AG09309 (cell line): Measurements from ENCODE around the gene MEIOSIN.
A peak's percentile ranks its signal among the peaks of the same experiment; 100 is the strongest.

Experiments used
- DNase-seq: peaks from one replicate; pipeline ENCODE4 v3.0.0-alpha.2; 2010; ENCODE audit warnings: low read depth
- H3K4me3 ChIP-seq: 2 replicates; pipeline ENCODE4 v1.5.1; 2011; ENCODE audit warnings: mild to moderate bottlenecking, low read depth, low read length, moderate library complexity; ENCODE audit not compliant: control insufficient read depth
- TF ChIP-seq, protein P1 (sequence below): IDR thresholded peaks from 2 replicates; pipeline ENCODE4 v1.5.1; 2011; ENCODE audit warnings: mild to moderate bottlenecking, low read depth, low read length, inconsistent platforms; ENCODE audit not compliant: insufficient read depth, control insufficient read depth; ENCODE audit errors: missing control alignments

MEIOSIN gene

DNA sequence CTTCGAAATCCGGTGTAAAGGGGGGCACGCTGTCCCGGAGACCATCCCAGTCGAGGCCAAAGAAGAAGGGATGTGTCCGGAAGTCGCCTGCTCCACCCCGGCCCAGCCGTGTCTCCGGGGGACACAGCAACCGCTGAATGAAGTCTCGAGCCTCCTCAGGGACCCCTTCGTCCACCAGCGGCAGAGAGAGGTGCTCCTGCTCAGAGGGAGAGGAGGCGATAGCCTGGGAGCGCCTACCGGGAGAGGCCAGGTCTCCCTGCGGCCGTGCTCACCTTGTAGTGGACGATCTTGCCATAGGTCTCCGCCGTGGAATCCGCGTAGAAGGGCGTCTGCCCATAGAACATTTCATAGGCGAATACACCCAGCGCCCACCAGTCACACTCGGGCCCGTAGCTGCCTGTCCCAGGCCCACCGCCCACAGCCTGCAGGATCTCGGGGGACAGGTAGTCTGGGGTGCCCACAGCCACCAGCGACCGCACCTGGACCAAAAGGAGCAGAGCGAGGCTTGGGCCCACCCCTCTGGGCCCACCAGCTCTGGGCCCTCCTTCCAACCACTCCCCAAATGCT lies 44.2 kb downstream of the MEIOSIN start:
- TF ChIP-seq, protein P1, sequence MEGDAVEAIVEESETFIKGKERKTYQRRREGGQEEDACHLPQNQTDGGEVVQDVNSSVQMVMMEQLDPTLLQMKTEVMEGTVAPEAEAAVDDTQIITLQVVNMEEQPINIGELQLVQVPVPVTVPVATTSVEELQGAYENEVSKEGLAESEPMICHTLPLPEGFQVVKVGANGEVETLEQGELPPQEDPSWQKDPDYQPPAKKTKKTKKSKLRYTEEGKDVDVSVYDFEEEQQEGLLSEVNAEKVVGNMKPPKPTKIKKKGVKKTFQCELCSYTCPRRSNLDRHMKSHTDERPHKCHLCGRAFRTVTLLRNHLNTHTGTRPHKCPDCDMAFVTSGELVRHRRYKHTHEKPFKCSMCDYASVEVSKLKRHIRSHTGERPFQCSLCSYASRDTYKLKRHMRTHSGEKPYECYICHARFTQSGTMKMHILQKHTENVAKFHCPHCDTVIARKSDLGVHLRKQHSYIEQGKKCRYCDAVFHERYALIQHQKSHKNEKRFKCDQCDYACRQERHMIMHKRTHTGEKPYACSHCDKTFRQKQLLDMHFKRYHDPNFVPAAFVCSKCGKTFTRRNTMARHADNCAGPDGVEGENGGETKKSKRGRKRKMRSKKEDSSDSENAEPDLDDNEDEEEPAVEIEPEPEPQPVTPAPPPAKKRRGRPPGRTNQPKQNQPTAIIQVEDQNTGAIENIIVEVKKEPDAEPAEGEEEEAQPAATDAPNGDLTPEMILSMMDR: no peak
- no peak overlapping the region for H3K4me3 ChIP-seq
- DNase-seq: no peak

DNA sequence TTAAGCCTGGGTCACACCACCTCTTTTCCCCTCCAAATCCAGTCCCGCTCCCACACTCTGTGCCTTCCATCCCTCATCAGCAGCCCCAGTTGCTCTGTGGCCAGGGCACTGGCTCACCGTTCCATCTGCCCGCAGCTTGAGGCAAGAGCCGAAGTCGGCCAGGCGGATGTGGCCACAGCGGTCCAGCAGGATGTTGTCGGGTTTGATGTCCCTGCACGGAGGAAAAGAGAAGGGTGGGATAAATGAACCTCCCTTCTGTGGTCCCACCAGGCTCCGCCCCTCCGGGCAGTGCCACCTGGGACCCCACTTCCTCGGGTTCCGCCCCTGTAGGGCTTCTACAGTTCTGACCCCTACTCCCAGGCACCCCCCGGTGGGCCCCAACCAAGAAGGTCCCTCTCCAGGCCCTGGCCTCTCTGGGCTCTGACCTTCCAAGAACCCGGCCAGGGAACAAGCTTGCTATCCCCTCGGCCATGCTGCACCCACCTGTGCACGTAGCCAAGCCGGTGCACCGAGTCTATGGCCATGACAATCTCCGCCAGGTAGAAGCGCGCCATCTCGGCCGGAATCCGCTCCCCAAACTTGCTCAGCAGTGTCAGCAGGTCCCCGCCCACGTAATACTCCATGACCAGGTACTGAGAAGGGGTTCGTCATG lies 44.9 kb downstream of the MEIOSIN start:
- no peak for DNase-seq
- no peak overlapping the region for H3K4me3 ChIP-seq
- TF ChIP-seq, protein P1: no peak

DNA sequence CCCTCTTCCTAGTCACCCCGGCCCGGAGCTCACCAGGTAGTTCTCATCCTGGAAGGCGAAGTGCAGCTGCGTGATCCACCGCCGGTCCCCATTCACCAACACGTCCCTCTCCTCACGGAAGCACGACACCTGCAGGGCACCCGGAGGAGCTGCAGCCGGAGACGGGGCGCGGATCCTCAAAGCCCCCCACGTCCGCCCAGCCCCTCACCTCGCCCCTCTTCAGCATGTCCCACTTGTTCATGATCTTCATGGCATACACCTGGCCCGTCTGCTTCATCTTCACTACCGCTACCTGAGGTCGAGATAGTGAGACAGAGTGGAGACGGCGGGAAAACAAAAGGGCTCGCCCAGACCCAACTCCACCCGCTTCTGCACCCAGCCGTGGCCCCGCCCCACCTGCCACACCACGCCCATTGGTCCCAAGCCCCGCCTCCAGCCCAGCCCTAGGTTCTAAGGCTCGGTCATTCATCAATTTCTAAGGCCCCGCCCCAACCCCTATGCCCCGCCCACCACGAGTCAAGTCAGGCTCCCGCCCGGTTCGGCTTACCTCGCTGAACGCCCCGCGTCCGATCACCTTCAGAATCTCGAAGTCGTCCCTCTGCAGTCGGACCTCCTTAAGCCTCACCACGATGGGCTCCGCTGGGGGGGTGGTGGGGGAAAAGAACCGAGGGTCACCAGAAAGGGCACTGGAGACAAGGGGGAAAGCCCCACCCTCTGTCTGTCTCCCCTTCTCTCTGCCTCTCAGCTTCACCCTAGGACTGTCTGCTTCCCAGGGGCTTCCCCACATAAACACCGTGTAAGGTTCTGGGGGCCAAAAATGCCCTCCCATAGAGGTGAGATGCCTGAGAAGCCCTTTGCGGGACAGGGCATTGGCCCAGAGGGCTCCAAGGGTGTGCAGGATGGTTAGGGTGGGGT lies 46.2 kb downstream of the MEIOSIN start:
- no peak for DNase-seq
- TF ChIP-seq, protein P1: no peak

GRCh38 chr19:45780146-45780447 lies 46.9 kb downstream of the MEIOSIN start:
- H3K4me3 ChIP-seq: peak overlapping the region; percentile 72; the same call in 1 of the 2 replicates
- TF ChIP-seq, protein P1: no peak
- DNase-seq: no peak

More for the DNA sequence above, 46.2 kb downstream of the MEIOSIN start:
- no peak overlapping the region for H3K4me3 ChIP-seq

GRCh38 chr19:45780448-45781213 lies 47.4 kb downstream of the MEIOSIN start:
- peak overlapping the region; percentile 72 for H3K4me3 ChIP-seq
- no peak for DNase-seq

More at GRCh38 chr19:45780448-45781213, 47.4 kb downstream of the MEIOSIN start:
- TF ChIP-seq, protein P1: no peak
